RWPE2 (cell line): ENCODE results near the gene PDIA5.
A peak's percentile ranks its signal among the peaks of the same experiment; 100 is the strongest.

Source experiments
- ATAC-seq: fragments of 200-7000 bp; cut with Tn5 transposase; 3 replicates; pipeline ENCODE4 v1.9.1; 2021; ENCODE audit warnings: low read depth
- DNase-seq: peaks from one replicate; pipeline ENCODE4 v3.0.0-alpha.2; 2020; ENCODE audit warnings: low spot score
- H3K27ac ChIP-seq: fragments of 450-650 bp; 2 replicates; pipeline ENCODE4 v1.5.1; 2017; ENCODE audit warnings: mild to moderate bottlenecking; ENCODE audit not compliant: poor library complexity, severe bottlenecking
- H3K27me3 ChIP-seq: fragments of 250-450 bp; sonication (Bioruptor Pico); 2 replicates; pipeline ENCODE4 v1.5.1; 2021; ENCODE audit warnings: mild to moderate bottlenecking, moderate library complexity; ENCODE audit not compliant: insufficient read depth, poor library complexity, severe bottlenecking
- H3K36me3 ChIP-seq: fragments of 250-450 bp; sonication (Bioruptor Pico); 2 replicates; pipeline ENCODE4 v1.5.1; 2020; ENCODE audit warnings: low read depth, mild to moderate bottlenecking, moderate library complexity
- H3K4me1 ChIP-seq: fragments of 250-450 bp; sonication (Bioruptor Pico); 2 replicates; pipeline ENCODE4 v1.5.1; 2021; ENCODE audit warnings: mild to moderate bottlenecking, moderate library complexity; ENCODE audit not compliant: insufficient read depth, poor library complexity, severe bottlenecking
- H3K4me3 ChIP-seq: fragments of 250-450 bp; sonication (Bioruptor Pico); 2 replicates; pipeline ENCODE4 v1.5.1; 2021; ENCODE audit warnings: mild to moderate bottlenecking, moderate library complexity; ENCODE audit not compliant: severe bottlenecking
- H3K9me3 ChIP-seq: fragments of 250-450 bp; sonication (Bioruptor Pico); 2 replicates; pipeline ENCODE4 v1.5.1; 2021; ENCODE audit warnings: mild to moderate bottlenecking, moderate library complexity; ENCODE audit not compliant: severe bottlenecking
- CTCF ChIP-seq: fragments of 450-650 bp; IDR thresholded peaks from one replicate; pipeline ENCODE4 v1.5.1; 2017; ENCODE audit warnings: mild to moderate bottlenecking, moderate library complexity; ENCODE audit not compliant: poor library complexity, severe bottlenecking

Gene PDIA5

DNA sequence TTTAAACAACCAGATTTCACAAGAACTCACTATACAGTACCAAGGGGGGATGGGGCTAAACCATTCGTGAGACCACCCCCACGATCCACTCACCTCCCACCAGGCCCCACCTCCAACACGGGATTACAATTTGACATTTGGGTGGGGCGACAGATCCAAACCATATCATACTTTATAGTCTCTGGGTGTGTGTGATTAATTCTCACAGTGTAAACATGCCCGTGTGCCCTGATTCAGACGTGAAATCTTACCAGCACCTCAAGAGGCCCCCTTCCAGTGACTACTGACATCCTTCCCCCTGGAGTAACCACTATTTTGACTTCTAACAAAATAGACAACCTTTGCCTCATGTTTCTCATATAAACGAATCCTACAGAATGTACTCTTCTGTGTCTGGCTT is 5.0 kb upstream of the PDIA5 start:
- no peaks in the 10 kb centered on the region for H3K27me3 ChIP-seq
- no peak for ATAC-seq
- no peak for DNase-seq
- no peak for TF ChIP-seq CTCF
- no peak overlapping the region for H3K27ac ChIP-seq
- H3K4me1 ChIP-seq, result peaks cover 3% of the 10 kb centered on the region
- no peaks in the 10 kb centered on the region for H3K9me3 ChIP-seq
- H3K4me3 ChIP-seq, result no peak overlapping the region
- H3K36me3 ChIP-seq, result no peaks in the 10 kb centered on the region

- no peaks in the 10 kb centered on the region for H3K36me3 ChIP-seq
- ATAC-seq (no peak), DNase-seq (no peak)
- TF ChIP-seq CTCF, result no peak
- H3K4me1 ChIP-seq, result peaks cover 2% of the 10 kb centered on the region
- H3K27me3 ChIP-seq, result no peaks in the 10 kb centered on the region
- no peak overlapping the region for H3K27ac ChIP-seq
- H3K4me3 ChIP-seq, result no peak overlapping the region
- no peaks in the 10 kb centered on the region for H3K9me3 ChIP-seq
These were observed 3.8 kb upstream of the PDIA5 start for GRCh38 chr3:123063034-123063433.

DNA sequence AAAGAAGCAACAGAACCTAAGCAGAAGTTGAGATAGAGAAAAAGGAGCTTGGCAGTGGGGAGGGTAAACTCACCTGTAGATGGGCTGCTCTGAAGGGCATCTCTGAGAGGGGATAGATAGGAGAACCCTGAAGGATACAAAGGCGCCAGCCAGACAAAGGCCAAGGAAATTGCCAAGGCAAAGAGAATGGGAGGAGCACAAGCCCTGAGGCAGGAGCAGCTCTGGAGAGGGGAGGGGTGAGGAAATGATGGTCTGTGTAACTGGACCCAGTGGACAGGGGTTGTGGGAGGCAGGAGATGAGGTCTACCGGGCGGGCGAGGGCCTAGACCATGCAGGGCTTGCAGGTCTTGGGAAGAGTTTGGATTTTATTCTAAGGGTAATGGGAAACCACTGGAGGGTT is 2.3 kb upstream of the PDIA5 start:
- ATAC-seq (no peak), DNase-seq (no peak)
- Histone ChIP-seq H3K4me1 (peaks cover 10% of the 10 kb centered on the region), H3K36me3 (no peaks in the 10 kb centered on the region), H3K9me3 (no peaks in the 10 kb centered on the region), H3K27ac (no peak overlapping the region), H3K27me3 (no peaks in the 10 kb centered on the region), H3K4me3 (no peak overlapping the region)
- TF ChIP-seq CTCF, result no peak

- Histone ChIP-seq H3K4me1 (peaks cover 11% of the 10 kb centered on the region), H3K27me3 (no peaks in the 10 kb centered on the region), H3K36me3 (no peaks in the 10 kb centered on the region), H3K27ac (no peak overlapping the region), H3K4me3 (no peak overlapping the region), H3K9me3 (no peaks in the 10 kb centered on the region)
- DNase-seq, result no peak
- no peak for TF ChIP-seq CTCF
- peak; percentile 4; the same call in 1 of the 3 replicates for ATAC-seq
These were observed 1.9 kb upstream of the PDIA5 start for GRCh38 chr3:123064914-123065313.

DNA sequence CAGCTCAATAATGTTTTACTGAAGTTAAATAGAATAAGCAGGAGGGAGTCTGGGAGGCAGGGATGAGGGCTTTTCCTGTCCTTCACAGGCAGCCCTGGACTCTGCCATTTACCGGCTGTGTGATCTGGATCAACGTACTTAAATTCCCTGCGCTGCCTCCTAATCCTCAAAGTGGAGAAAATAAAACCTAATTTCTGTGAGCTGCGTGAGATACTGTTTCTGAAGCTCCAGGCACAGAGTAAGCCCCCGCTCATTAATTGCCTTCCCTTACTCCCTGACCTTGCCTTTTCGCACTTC is 278 bp upstream of the PDIA5 start:
- no peak for TF ChIP-seq CTCF
- no peak for DNase-seq
- H3K4me1 ChIP-seq, result peaks cover 11% of the 10 kb centered on the region
- no peaks in the 10 kb centered on the region for H3K9me3 ChIP-seq
- H3K36me3 ChIP-seq, result no peaks in the 10 kb centered on the region
- H3K27me3 ChIP-seq, result no peaks in the 10 kb centered on the region
- ATAC-seq, result no peak
- H3K4me3 ChIP-seq, result peak overlapping the region; percentile 87
- H3K27ac ChIP-seq, result no peak overlapping the region
